Mesenteric fat pad (tissue), 1 donor: ENCODE results near the gene ANKRD11. TPM values are rescaled to one million over a fixed set of nuclear protein-coding genes. Genes with fewer than 3 reads are reported as not detected.

ENCODE experiments used
- DNase-seq: peaks from one replicate; pipeline ENCODE4 v3.0.0-alpha.2; 2020; ENCODE audit warnings: low spot score
- total RNA-seq: library from RNA; stranded (reverse); fragmentation: NEBNext Ultra II Directional; extraction: Animal tissue kit (Norgen Biotek cat#: 25700); gene quantifications from one replicate; pipeline ENCODE4 v1.2.1, GENCODE V29; 2021
- donor health status: DM: yes; HTN: yes; CAD: no.

Gene ANKRD11
- total RNA-seq, 1 donor from 2014 or later: 120 TPM

- no peak for DNase-seq
Observed at GRCh38 chr16:89352091-89352681, 138.2 kb downstream of the ANKRD11 start.

- DNase-seq: no peak
Observed at GRCh38 chr16:89351645-89352044, 138.7 kb downstream of the ANKRD11 start.

GRCh38 chr16:89350701-89351380 is 139.5 kb downstream of the ANKRD11 start:
- DNase-seq: no peak

- no peak for DNase-seq
Observed at GRCh38 chr16:89349947-89350633, 140.3 kb downstream of the ANKRD11 start.

- no peak for DNase-seq
Observed at GRCh38 chr16:89347807-89348206, 142.6 kb downstream of the ANKRD11 start.

- no peak for DNase-seq
Observed at GRCh38 chr16:89346869-89347268, 143.5 kb downstream of the ANKRD11 start.

- DNase-seq: no peak
Observed at GRCh38 chr16:89345642-89346150, 144.7 kb downstream of the ANKRD11 start.

- DNase-seq: no peak
Observed at GRCh38 chr16:89344846-89345611, 145.3 kb downstream of the ANKRD11 start.

- DNase-seq: no peak
Observed at GRCh38 chr16:89344458-89344834, 145.9 kb downstream of the ANKRD11 start.

GRCh38 chr16:89343501-89344457 is 146.6 kb downstream of the ANKRD11 start:
- no peak for DNase-seq

GRCh38 chr16:89341697-89342694 is 148.4 kb downstream of the ANKRD11 start:
- DNase-seq: no peak

GRCh38 chr16:89341279-89341678 is 149.1 kb downstream of the ANKRD11 start:
- no peak for DNase-seq

- DNase-seq: no peak
Observed at GRCh38 chr16:89338863-89339262, 151.5 kb downstream of the ANKRD11 start.

GRCh38 chr16:89337965-89338364 is 152.4 kb downstream of the ANKRD11 start:
- no peak for DNase-seq

- no peak for DNase-seq
Observed at GRCh38 chr16:89335803-89336485, 154.4 kb downstream of the ANKRD11 start.

GRCh38 chr16:89334988-89335802 is 155.2 kb downstream of the ANKRD11 start:
- no peak for DNase-seq

GRCh38 chr16:89334461-89334860 is 155.9 kb downstream of the ANKRD11 start:
- DNase-seq: no peak

- no peak for DNase-seq
Observed at GRCh38 chr16:89334050-89334449, 156.3 kb downstream of the ANKRD11 start.
